GM23338 (cell line): ENCODE results near the gene ZNF267. TPM values are rescaled to one million over a fixed set of nuclear protein-coding genes. Genes with fewer than 3 reads are reported as not detected.

Source experiments
- ATAC-seq: fragments of 200-7000 bp; cut with Tn5 transposase; 3 replicates; pipeline ENCODE4 v1.9.1; 2020
- DNase-seq: peaks from one replicate; pipeline ENCODE4 v3.0.0-alpha.2; 2015; ENCODE audit warnings: low spot score
- H2AFZ ChIP-seq: fragments of 200-600 bp; sonication (generic); 2 replicates; pipeline ENCODE4 v1.8.0; 2016; ENCODE audit warnings: antibody characterized with exemption, mild to moderate bottlenecking, moderate library complexity
- H3F3A ChIP-seq: fragments of 200-600 bp; sonication (generic); replicated peaks from 2 replicates; pipeline ENCODE4 v1.8.0; 2017; ENCODE audit warnings: antibody characterized with exemption, mixed run types, low read depth
- H3K27ac ChIP-seq: fragments of 200-600 bp; sonication (generic); 2 replicates; pipeline ENCODE4 v1.6.1; 2016; ENCODE audit warnings: low read depth
- H3K27me3 ChIP-seq: fragments of 200-600 bp; sonication (generic); 2 replicates; pipeline ENCODE4 v1.8.0; 2016; ENCODE audit warnings: mild to moderate bottlenecking, mixed run types, moderate library complexity; ENCODE audit not compliant: insufficient read depth
- H3K36me3 ChIP-seq: fragments of 200-600 bp; sonication (generic); 2 replicates; pipeline ENCODE4 v1.8.0; 2016; ENCODE audit warnings: mild to moderate bottlenecking; ENCODE audit not compliant: insufficient read depth
- H3K4me1 ChIP-seq: fragments of 200-600 bp; sonication (generic); 2 replicates; pipeline ENCODE4 v1.8.0; 2016; ENCODE audit warnings: mild to moderate bottlenecking, moderate library complexity; ENCODE audit not compliant: insufficient read depth
- H3K4me2 ChIP-seq: fragments of 200-600 bp; sonication (generic); 2 replicates; pipeline ENCODE4 v1.7.1; 2017; ENCODE audit warnings: mixed run types
- H3K4me3 ChIP-seq: fragments of 200-600 bp; sonication (generic); 2 replicates; pipeline ENCODE4 v1.6.1; 2016; ENCODE audit warnings: mixed run types
- H3K79me2 ChIP-seq: fragments of 200-600 bp; sonication (generic); replicated peaks from 2 replicates; pipeline ENCODE4 v1.8.0; 2017; ENCODE audit warnings: mild to moderate bottlenecking; ENCODE audit not compliant: insufficient read depth
- H3K9me2 ChIP-seq: fragments of 200-600 bp; sonication (generic); 2 replicates; pipeline ENCODE4 v1.8.0; 2017; ENCODE audit not compliant: insufficient read depth
- H4K20me1 ChIP-seq: fragments of 200-600 bp; sonication (generic); replicated peaks from 2 replicates; pipeline ENCODE4 v1.8.0; 2017; ENCODE audit warnings: mild to moderate bottlenecking; ENCODE audit not compliant: insufficient read depth
- H3K27ac Mint-ChIP-seq: 2 replicates; pipeline ENCODE4 v1.8.0; 2020; ENCODE audit warnings: inconsistent platforms, mild to moderate bottlenecking, moderate library complexity, mixed read lengths
- H3K27me3 Mint-ChIP-seq: 3 replicates; pipeline ENCODE4 v1.8.0; 2022; ENCODE audit warnings: low read depth, mild to moderate bottlenecking, moderate library complexity, mixed read lengths, inconsistent platforms; ENCODE audit not compliant: insufficient read depth, poor library complexity
- H3K36me3 Mint-ChIP-seq: 3 replicates; pipeline ENCODE4 v1.8.0; 2021; ENCODE audit warnings: low read depth, mild to moderate bottlenecking, inconsistent platforms, moderate library complexity, mixed read lengths
- H3K4me1 Mint-ChIP-seq: 3 replicates; pipeline ENCODE4 v1.8.0; 2020; ENCODE audit warnings: mild to moderate bottlenecking, inconsistent platforms, mixed read lengths
- H3K4me3 Mint-ChIP-seq: 3 replicates; pipeline ENCODE4 v1.8.0; 2021; ENCODE audit warnings: moderate library complexity, mild to moderate bottlenecking, inconsistent platforms, mixed read lengths
- H3K9me3 Mint-ChIP-seq: 3 replicates; pipeline ENCODE4 v1.8.0; 2020; ENCODE audit warnings: moderate library complexity, mild to moderate bottlenecking, inconsistent platforms, mixed read lengths
- CREB1 ChIP-seq: fragments of 250-450 bp; sonication (Bioruptor Pico); IDR thresholded peaks from 2 replicates; pipeline ENCODE4 v1.5.0; 2020; ENCODE audit warnings: low read depth, mild to moderate bottlenecking, moderate library complexity
- ETS1 ChIP-seq: IDR thresholded peaks from 2 replicates; pipeline ENCODE4 v1.6.1; 2016; ENCODE audit warnings: antibody characterized with exemption
- EZH2 ChIP-seq: fragments of 200-600 bp; sonication (generic); IDR thresholded peaks from one replicate; pipeline ENCODE4 v1.8.0; 2017; ENCODE audit warnings: antibody characterized with exemption, mild to moderate bottlenecking, low read depth; ENCODE audit not compliant: unreplicated experiment
- EZH2phosphoT487 ChIP-seq: fragments of 200-600 bp; sonication (generic); IDR thresholded peaks from one replicate; pipeline ENCODE4 v1.8.1; 2018; ENCODE audit warnings: antibody characterized with exemption; ENCODE audit not compliant: unreplicated experiment
- JUNB ChIP-seq: IDR thresholded peaks from one replicate; pipeline ENCODE4 v1.6.1; 2016; ENCODE audit warnings: antibody characterized with exemption; ENCODE audit not compliant: unreplicated experiment
- POLR2AphosphoS5 ChIP-seq: IDR thresholded peaks from 2 replicates; pipeline ENCODE4 v1.6.1; 2016; ENCODE audit warnings: antibody characterized with exemption, low read depth
- REST ChIP-seq: IDR thresholded peaks from one replicate; pipeline ENCODE4 v1.6.1; 2018; ENCODE audit warnings: antibody characterized with exemption; ENCODE audit not compliant: unreplicated experiment
- STAT1 ChIP-seq: IDR thresholded peaks from one replicate; pipeline ENCODE4 v1.6.1; 2016; ENCODE audit warnings: antibody characterized with exemption; ENCODE audit not compliant: unreplicated experiment
- ZNF462 ChIP-seq: fragments of 250-450 bp; sonication (Bioruptor Pico); IDR thresholded peaks from 2 replicates; pipeline ENCODE4 v1.5.0; 2020; ENCODE audit warnings: mild to moderate bottlenecking, moderate library complexity
- polyA plus RNA-seq: library from polyadenylated mRNA; unstranded; fragments of >200 nt; fragmentation: Nextera tagmentation; extraction: Ambion mirVana; gene quantifications from 2 replicates; pipeline ENCODE4 v1.2.1, GENCODE V29; 2016
- total RNA-seq: library from RNA; depleted of rRNA; stranded (reverse); fragments of >200 nt; shearing (Covaris generic); gene quantifications from 2 replicates; pipeline ENCODE4 v1.2.3, GENCODE V29; 2014

ZNF267 gene
- total and polyA plus RNA-seq, 2 experiments from 2014 or later, result 13.8 to 31.7 TPM

- H3K36me3 Mint-ChIP-seq, result peaks cover 17% of the 10 kb centered on the region
- DNase-seq (no peak), ATAC-seq (no peak)
- peaks cover 19% of the 10 kb centered on the region for H3K4me1 ChIP-seq
- no peaks in the 10 kb centered on the region for H3F3A ChIP-seq
- no peaks in the 10 kb centered on the region for H3K9me2 ChIP-seq
- peak overlapping the region; percentile 95 for H3K4me3 Mint-ChIP-seq
- H3K9me3 Mint-ChIP-seq, result no peaks in the 10 kb centered on the region; the same call in 2 of the 3 replicates
- no peak overlapping the region for H2AFZ ChIP-seq
- peaks cover 12% of the 10 kb centered on the region; the same call in 2 of the 3 replicates for H3K4me1 Mint-ChIP-seq
- TF ChIP-seq ETS1 (no peak), JUNB (no peak), EZH2phosphoT487 (no peak), ZNF462 (CRISPR knock-in tag) (no peak), REST (no peak), POLR2AphosphoS5 (no peak), CREB1 (CRISPR knock-in tag) (no peak), STAT1 (no peak), EZH2 (no peak)
- H3K36me3 ChIP-seq, result no peaks in the 10 kb centered on the region
- H4K20me1 ChIP-seq, result peaks cover 22% of the 10 kb centered on the region
- H3K27me3 Mint-ChIP-seq, result peaks cover 5% of the 10 kb centered on the region
- H3K27ac ChIP-seq, result no peak overlapping the region
- no peaks in the 10 kb centered on the region for H3K27me3 ChIP-seq
- H3K79me2 ChIP-seq, result peaks cover 63% of the 10 kb centered on the region
- peak overlapping the region; percentile 90 for H3K4me2 ChIP-seq
- peak overlapping the region; percentile 98 for H3K4me3 ChIP-seq
- H3K27ac Mint-ChIP-seq, result no peak overlapping the region; the same call in 1 of the 2 replicates
These were observed 1.7 kb downstream of the ZNF267 start for GRCh38 chr16:31875112-31875803.
